DOHH2 (cell line): ENCODE measurements around the gene CDC16.

Experiments
- H3F3A ChIP-seq: fragments of 200-600 bp; sonication (generic), shearing (Covaris generic); 2 replicates; pipeline ENCODE4 v1.6.0; 2016; ENCODE audit warnings: antibody characterized with exemption, mild to moderate bottlenecking; ENCODE audit not compliant: control insufficient read depth, insufficient read depth
- H3K27ac ChIP-seq: fragments of 200-600 bp; sonication (generic); 2 replicates; pipeline ENCODE4 v1.5.1; 2014; ENCODE audit warnings: low read depth, mild to moderate bottlenecking, low read length, moderate library complexity
- H3K27me3 ChIP-seq: fragments of 200-600 bp; sonication (generic); 2 replicates; pipeline ENCODE4 v1.6.1; 2014; ENCODE audit warnings: mild to moderate bottlenecking, low read length, mixed read lengths; ENCODE audit not compliant: control insufficient read depth
- H3K36me3 ChIP-seq: fragments of 200-600 bp; sonication (generic); 2 replicates; pipeline ENCODE4 v1.6.1; 2014; ENCODE audit warnings: mild to moderate bottlenecking, low read length, moderate library complexity, mixed read lengths; ENCODE audit not compliant: control insufficient read depth
- H3K4me1 ChIP-seq: fragments of 200-600 bp; sonication (generic); 2 replicates; pipeline ENCODE4 v1.6.1; 2014; ENCODE audit warnings: mild to moderate bottlenecking, low read length, mixed read lengths; ENCODE audit not compliant: control insufficient read depth
- H3K4me2 ChIP-seq: fragments of 200-600 bp; sonication (generic); 2 replicates; pipeline ENCODE4 v1.6.0; 2014; ENCODE audit warnings: mild to moderate bottlenecking, low read length, moderate library complexity
- H3K4me3 ChIP-seq: fragments of 200-600 bp; sonication (generic); 2 replicates; pipeline ENCODE4 v1.5.1; 2014; ENCODE audit warnings: mild to moderate bottlenecking, low read length, mixed read lengths
- H3K79me2 ChIP-seq: fragments of 200-600 bp; sonication (generic); 2 replicates; pipeline ENCODE4 v1.6.1; 2014; ENCODE audit warnings: mild to moderate bottlenecking, low read length, mixed read lengths; ENCODE audit not compliant: control insufficient read depth
- H3K9me2 ChIP-seq: fragments of 200-600 bp; sonication (generic); replicated peaks from 2 replicates; pipeline ENCODE4 v1.6.1; 2014; ENCODE audit warnings: mild to moderate bottlenecking, low read length, mixed read lengths; ENCODE audit not compliant: control insufficient read depth
- H3K9me3 ChIP-seq: fragments of 200-600 bp; sonication (generic); 2 replicates; pipeline ENCODE4 v1.6.1; 2014; ENCODE audit warnings: antibody characterized with exemption, low read length, mixed read lengths; ENCODE audit not compliant: control insufficient read depth, insufficient read depth
- H4K20me1 ChIP-seq: fragments of 200-600 bp; sonication (generic); 2 replicates; pipeline ENCODE4 v1.6.0; 2014; ENCODE audit warnings: low read depth, mild to moderate bottlenecking, antibody characterized with exemption, low read length, moderate library complexity; ENCODE audit not compliant: control insufficient read depth, insufficient read depth
- CTCF ChIP-seq: fragments of 200-600 bp; sonication (generic); IDR thresholded peaks from one replicate; pipeline ENCODE4 v1.5.1; 2014; ENCODE audit warnings: antibody characterized with exemption, mild to moderate bottlenecking, low read depth, low read length; ENCODE audit not compliant: poor library complexity, severe bottlenecking
- EZH2phosphoT487 ChIP-seq: fragments of 200-600 bp; sonication (generic); IDR thresholded peaks from 2 replicates; pipeline ENCODE4 v1.6.1; 2017; ENCODE audit warnings: borderline replicate concordance, mild to moderate bottlenecking, antibody characterized with exemption, low read length, moderate library complexity, mixed read lengths

The CDC16 gene

GRCh38 chr13:114311387-114311786 is 76.7 kb downstream of the CDC16 start:
- Histone ChIP-seq H3K36me3 (peaks cover 29% of the 10 kb centered on the region), H4K20me1 (peaks cover 14% of the 10 kb centered on the region; the same call in 1 of the 2 replicates), H3K9me2 (no peaks in the 10 kb centered on the region), H3K9me3 (no peaks in the 10 kb centered on the region), H3K79me2 (peaks cover 29% of the 10 kb centered on the region), H3K4me2 (peak overlapping the region; percentile 84), H3K4me3 (peak overlapping the region; percentile 49), H3K27ac (peak overlapping the region; percentile 98), H3K27me3 (no peaks in the 10 kb centered on the region), H3F3A (peaks cover 48% of the 10 kb centered on the region), H3K4me1 (peaks cover 62% of the 10 kb centered on the region)
- TF ChIP-seq CTCF (no peak), EZH2phosphoT487 (no peak)

GRCh38 chr13:114311908-114312307 is 77.2 kb downstream of the CDC16 start:
- Histone ChIP-seq H3K36me3 (peaks cover 29% of the 10 kb centered on the region), H3K9me2 (no peaks in the 10 kb centered on the region), H4K20me1 (peaks cover 19% of the 10 kb centered on the region), H3K4me1 (peaks cover 67% of the 10 kb centered on the region), H3K4me2 (peak overlapping the region; percentile 84), H3K79me2 (peaks cover 34% of the 10 kb centered on the region), H3K9me3 (no peaks in the 10 kb centered on the region), H3K4me3 (peak overlapping the region; percentile 49), H3F3A (peaks cover 48% of the 10 kb centered on the region), H3K27me3 (no peaks in the 10 kb centered on the region), H3K27ac (peak overlapping the region; percentile 98)
- no peak for TF ChIP-seq EZH2phosphoT487

GRCh38 chr13:114313061-114313860 is 78.6 kb downstream of the CDC16 start:
- peaks cover 39% of the 10 kb centered on the region for H3K36me3 ChIP-seq
- peaks cover 81% of the 10 kb centered on the region for H3K4me1 ChIP-seq
- H3K9me3 ChIP-seq = no peaks in the 10 kb centered on the region
- TF ChIP-seq CTCF = no peak
- no peak for TF ChIP-seq EZH2phosphoT487
- H4K20me1 ChIP-seq = peaks cover 29% of the 10 kb centered on the region
- no peaks in the 10 kb centered on the region for H3K27me3 ChIP-seq
- H3K79me2 ChIP-seq = peaks cover 48% of the 10 kb centered on the region
- peak overlapping the region; percentile 97 for H3K4me3 ChIP-seq
- peak overlapping the region; percentile 98 for H3K27ac ChIP-seq
- H3K4me2 ChIP-seq = peak overlapping the region; percentile 84
- H3F3A ChIP-seq = peaks cover 45% of the 10 kb centered on the region
- no peaks in the 10 kb centered on the region for H3K9me2 ChIP-seq
